Panc1 (cell line): Measurements from ENCODE around the gene OSBPL10. TPM values are rescaled to one million over a fixed set of nuclear protein-coding genes. Genes with fewer than 3 reads are reported as not detected.

Experiments
- ATAC-seq: fragments of 200-7000 bp; cut with Tn5 transposase; 2 replicates; pipeline ENCODE4 v1.9.1; 2020; ENCODE audit warnings: mild to moderate bottlenecking, moderate library complexity
- BruUV-seq: library from RNA; stranded (reverse); fragments of 400-500 nt; replicated peaks from 2 replicates; lab custom pipeline; 2021; lab: Mats Ljungman, UMichigan
- CTCF ChIA-PET: fragments of 300-600 bp; sonication (Branson Sonifier 250); formaldehyde crosslinking; loops from one replicate; lab custom pipeline; 2022; ENCODE audit warnings: antibody characterized with exemption; lab: Charles Lee
- POLR2A ChIA-PET: fragments of 300-600 bp; sonication (Branson Sonifier 250); formaldehyde crosslinking; loops from one replicate; lab custom pipeline; 2022; ENCODE audit warnings: antibody characterized with exemption; lab: Charles Lee
- DNase-seq: peaks from one replicate; pipeline ENCODE4 v3.0.0-alpha.2; 2010; ENCODE audit warnings: low read depth, low spot score
- H3K27ac ChIP-seq: 2 replicates; pipeline ENCODE4 v1.5.1; 2011; ENCODE audit warnings: mild to moderate bottlenecking, low read length, inconsistent platforms
- H3K27me3 ChIP-seq: fragments of 200-500 bp; sonication (Bioruptor generic); 2 replicates; pipeline ENCODE4 v1.6.0; 2014; ENCODE audit warnings: low read length, inconsistent platforms; ENCODE audit not compliant: control insufficient read depth, insufficient read depth
- H3K36me3 ChIP-seq: fragments of 200-500 bp; sonication (Bioruptor generic); 2 replicates; pipeline ENCODE4 v1.5.1; 2014; ENCODE audit warnings: inconsistent platforms, mild to moderate bottlenecking, low read length, moderate library complexity; ENCODE audit not compliant: control insufficient read depth, insufficient read depth
- H3K4me1 ChIP-seq: 2 replicates; pipeline ENCODE4 v1.5.1; 2011; ENCODE audit warnings: inconsistent platforms, mild to moderate bottlenecking, low read length, moderate library complexity; ENCODE audit not compliant: control insufficient read depth, insufficient read depth
- H3K4me3 ChIP-seq, 2 experiments: 2 replicates each; pipeline ENCODE4 v1.5.1; 2011 to 2012; ENCODE audit warnings: low read depth in 2 of 2, low read length in 2 of 2, mild to moderate bottlenecking in 2 of 2, inconsistent platforms in 1 of 2, moderate library complexity in 1 of 2
- H3K9me3 ChIP-seq: fragments of 200-500 bp; sonication (Bioruptor generic); 2 replicates; pipeline ENCODE4 v1.5.1; 2014; ENCODE audit warnings: low read depth, mild to moderate bottlenecking, inconsistent platforms, low read length, moderate library complexity; ENCODE audit not compliant: control insufficient read depth, insufficient read depth
- POLR2AphosphoS5 ChIP-seq: IDR thresholded peaks from 2 replicates; pipeline ENCODE4 v1.6.1; 2012; ENCODE audit warnings: mild to moderate bottlenecking, low read depth, low read length, moderate library complexity
- SIN3A ChIP-seq: IDR thresholded peaks from 2 replicates; pipeline ENCODE4 v1.6.1; 2012; ENCODE audit warnings: low read depth, mild to moderate bottlenecking, low read length, moderate library complexity, borderline replicate concordance; ENCODE audit not compliant: insufficient read depth
- TCF7L2 ChIP-seq: IDR thresholded peaks from 2 replicates; pipeline ENCODE4 v1.6.1; 2011; ENCODE audit warnings: mild to moderate bottlenecking, low read depth, low read length, inconsistent platforms
- in situ Hi-C: cut with HindIII; loops from 2 replicates; pipeline ENCODE4 v1.10.0; 2016; ENCODE audit warnings: low sequenced_read_pairs, low pct_unique_long_range_greater_than_20kb
- intact Hi-C: fragments of 100-400 bp; cut with micrococcal nuclease; formaldehyde crosslinking; loops from one replicate; pipeline ENCODE4 v1.10.0; 2022; ENCODE audit not compliant: unreplicated experiment
- total RNA-seq: library from RNA; stranded (reverse); gene quantifications from one replicate; pipeline ENCODE4 v1.2.1, GENCODE V29; 2021; ENCODE audit not compliant: unreplicated experiment
- TF ChIP-seq, protein P1 (sequence below), 2 experiments: IDR thresholded peaks; 2 replicates each; pipeline ENCODE4 v1.6.1; 2011 to 2012; ENCODE audit warnings: low read depth in 2 of 2, control low read depth in 1 of 2, low read length in 1 of 2, mild to moderate bottlenecking in 1 of 2, moderate library complexity in 1 of 2; ENCODE audit not compliant: insufficient read depth in 1 of 2
- TF ChIP-seq, protein P2 (sequence below): fragments of 450-650 bp; IDR thresholded peaks from 2 replicates; pipeline ENCODE4 v1.5.1; 2017; ENCODE audit warnings: mild to moderate bottlenecking

The OSBPL10 gene
- total RNA-seq, 1 experiment from 2014 or later: 88.1 TPM

- TF ChIP-seq TCF7L2 (no peak), SIN3A (no peak), POLR2AphosphoS5 (no peak)
- TF ChIP-seq, protein P1, sequence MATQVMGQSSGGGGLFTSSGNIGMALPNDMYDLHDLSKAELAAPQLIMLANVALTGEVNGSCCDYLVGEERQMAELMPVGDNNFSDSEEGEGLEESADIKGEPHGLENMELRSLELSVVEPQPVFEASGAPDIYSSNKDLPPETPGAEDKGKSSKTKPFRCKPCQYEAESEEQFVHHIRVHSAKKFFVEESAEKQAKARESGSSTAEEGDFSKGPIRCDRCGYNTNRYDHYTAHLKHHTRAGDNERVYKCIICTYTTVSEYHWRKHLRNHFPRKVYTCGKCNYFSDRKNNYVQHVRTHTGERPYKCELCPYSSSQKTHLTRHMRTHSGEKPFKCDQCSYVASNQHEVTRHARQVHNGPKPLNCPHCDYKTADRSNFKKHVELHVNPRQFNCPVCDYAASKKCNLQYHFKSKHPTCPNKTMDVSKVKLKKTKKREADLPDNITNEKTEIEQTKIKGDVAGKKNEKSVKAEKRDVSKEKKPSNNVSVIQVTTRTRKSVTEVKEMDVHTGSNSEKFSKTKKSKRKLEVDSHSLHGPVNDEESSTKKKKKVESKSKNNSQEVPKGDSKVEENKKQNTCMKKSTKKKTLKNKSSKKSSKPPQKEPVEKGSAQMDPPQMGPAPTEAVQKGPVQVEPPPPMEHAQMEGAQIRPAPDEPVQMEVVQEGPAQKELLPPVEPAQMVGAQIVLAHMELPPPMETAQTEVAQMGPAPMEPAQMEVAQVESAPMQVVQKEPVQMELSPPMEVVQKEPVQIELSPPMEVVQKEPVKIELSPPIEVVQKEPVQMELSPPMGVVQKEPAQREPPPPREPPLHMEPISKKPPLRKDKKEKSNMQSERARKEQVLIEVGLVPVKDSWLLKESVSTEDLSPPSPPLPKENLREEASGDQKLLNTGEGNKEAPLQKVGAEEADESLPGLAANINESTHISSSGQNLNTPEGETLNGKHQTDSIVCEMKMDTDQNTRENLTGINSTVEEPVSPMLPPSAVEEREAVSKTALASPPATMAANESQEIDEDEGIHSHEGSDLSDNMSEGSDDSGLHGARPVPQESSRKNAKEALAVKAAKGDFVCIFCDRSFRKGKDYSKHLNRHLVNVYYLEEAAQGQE (IDR thresholded peaks at IDR 0.05; ENCODE audit: insufficient read depth in 1 of 2, low read depth in 2 of 2, low read length in 1 of 2): no peak
- TF ChIP-seq, protein P2, sequence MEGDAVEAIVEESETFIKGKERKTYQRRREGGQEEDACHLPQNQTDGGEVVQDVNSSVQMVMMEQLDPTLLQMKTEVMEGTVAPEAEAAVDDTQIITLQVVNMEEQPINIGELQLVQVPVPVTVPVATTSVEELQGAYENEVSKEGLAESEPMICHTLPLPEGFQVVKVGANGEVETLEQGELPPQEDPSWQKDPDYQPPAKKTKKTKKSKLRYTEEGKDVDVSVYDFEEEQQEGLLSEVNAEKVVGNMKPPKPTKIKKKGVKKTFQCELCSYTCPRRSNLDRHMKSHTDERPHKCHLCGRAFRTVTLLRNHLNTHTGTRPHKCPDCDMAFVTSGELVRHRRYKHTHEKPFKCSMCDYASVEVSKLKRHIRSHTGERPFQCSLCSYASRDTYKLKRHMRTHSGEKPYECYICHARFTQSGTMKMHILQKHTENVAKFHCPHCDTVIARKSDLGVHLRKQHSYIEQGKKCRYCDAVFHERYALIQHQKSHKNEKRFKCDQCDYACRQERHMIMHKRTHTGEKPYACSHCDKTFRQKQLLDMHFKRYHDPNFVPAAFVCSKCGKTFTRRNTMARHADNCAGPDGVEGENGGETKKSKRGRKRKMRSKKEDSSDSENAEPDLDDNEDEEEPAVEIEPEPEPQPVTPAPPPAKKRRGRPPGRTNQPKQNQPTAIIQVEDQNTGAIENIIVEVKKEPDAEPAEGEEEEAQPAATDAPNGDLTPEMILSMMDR: no peak
- Histone ChIP-seq H3K27ac (no peak overlapping the region), H3K4me3 (no peak overlapping the region), H3K9me3 (no peaks in the 10 kb centered on the region), H3K36me3 (no peaks in the 10 kb centered on the region), H3K27me3 (no peaks in the 10 kb centered on the region), H3K4me1 (no peaks in the 10 kb centered on the region)
- ATAC-seq: no peak
- no TSS peak for BruUV-seq
- no peak for DNase-seq
- POLR2A ChIA-PET: interaction anchor here (0.7 kb wide), 1 partner anchor 124 kb away, joined by 3 read pairs; no protein-coding TSS in a partner anchor
- CTCF ChIA-PET: no interaction called here
- in situ Hi-C loops: no loop called here
- intact Hi-C loops: no loop called here
Measured at GRCh38 chr3:31766669-31767068, 214.4 kb downstream of the OSBPL10 start.

- no TSS peak for BruUV-seq
- ChIA-PET CTCF (no interaction called here), POLR2A (no interaction called here)
- Histone ChIP-seq H3K36me3 (no peaks in the 10 kb centered on the region), H3K27me3 (no peaks in the 10 kb centered on the region), H3K27ac (no peak overlapping the region), H3K4me3 (no peak overlapping the region), H3K4me1 (no peaks in the 10 kb centered on the region), H3K9me3 (no peaks in the 10 kb centered on the region)
- intact Hi-C loops (no loop called here), in situ Hi-C loops (no loop called here)
- ATAC-seq (no peak), DNase-seq (no peak)
- TF ChIP-seq SIN3A (no peak), TCF7L2 (no peak), POLR2AphosphoS5 (no peak)
- TF ChIP-seq, protein P2: no peak
- TF ChIP-seq, protein P1 (IDR thresholded peaks at IDR 0.05; ENCODE audit: insufficient read depth in 1 of 2, low read depth in 2 of 2, low read length in 1 of 2): no peak
Measured at GRCh38 chr3:31765871-31766270, 215.2 kb downstream of the OSBPL10 start.
